Chondrocyte (in vitro differentiated cells): Measurements from ENCODE around the gene PTPRG. TPM values are rescaled to one million over a fixed set of nuclear protein-coding genes. Genes with fewer than 3 reads are reported as not detected.
A peak's percentile ranks its signal among the peaks of the same experiment; 100 is the strongest.

Experiments used
- DNase-seq: peaks from one replicate; pipeline ENCODE4 v3.0.0; 2021; ENCODE audit warnings: mixed read lengths, low spot score
- H3K27ac Mint-ChIP-seq: one replicate; pipeline ENCODE4 v1.8.0; 2021; ENCODE audit warnings: mild to moderate bottlenecking, moderate library complexity, mixed read lengths; ENCODE audit not compliant: unreplicated experiment
- H3K27me3 Mint-ChIP-seq: 2 replicates; pipeline ENCODE4 v1.8.0; 2021; ENCODE audit warnings: low read depth, mixed read lengths
- H3K36me3 Mint-ChIP-seq: 2 replicates; pipeline ENCODE4 v1.8.0; 2021; ENCODE audit warnings: low read depth, mixed read lengths
- H3K4me1 Mint-ChIP-seq: 2 replicates; pipeline ENCODE4 v1.8.0; 2021; ENCODE audit warnings: low read depth, mild to moderate bottlenecking, mixed read lengths
- H3K4me3 Mint-ChIP-seq: one replicate; pipeline ENCODE4 v1.8.0; 2021; ENCODE audit warnings: mild to moderate bottlenecking, moderate library complexity, mixed read lengths; ENCODE audit not compliant: unreplicated experiment
- H3K9me3 Mint-ChIP-seq: 2 replicates; pipeline ENCODE4 v1.8.0; 2021; ENCODE audit warnings: low read depth, mixed read lengths
- CTCF ChIP-seq: fragments of 200-600 bp; sonication (generic); IDR thresholded peaks from 2 replicates; pipeline ENCODE4 v1.5.0; 2021; ENCODE audit warnings: antibody characterized with exemption, mild to moderate bottlenecking, moderate library complexity
- total RNA-seq: library from RNA; stranded (reverse); gene quantifications from 3 replicates; pipeline ENCODE4 v1.2.1, GENCODE V29; 2021

PTPRG gene
- total RNA-seq, 1 donor from 2014 or later = 45.5 TPM

GRCh38 chr3:62101488-62101887, 540.1 kb downstream of the PTPRG start:
- no peak overlapping the region for H3K27ac Mint-ChIP-seq
- H3K36me3 Mint-ChIP-seq = no peaks in the 10 kb centered on the region
- no peaks in the 10 kb centered on the region for H3K27me3 Mint-ChIP-seq
- DNase-seq = no peak
- no peak overlapping the region for H3K4me3 Mint-ChIP-seq
- no peaks in the 10 kb centered on the region for H3K9me3 Mint-ChIP-seq
- no peak for TF ChIP-seq CTCF
- no peaks in the 10 kb centered on the region for H3K4me1 Mint-ChIP-seq

GRCh38 chr3:62103531-62103930, 542.2 kb downstream of the PTPRG start:
- H3K27ac Mint-ChIP-seq = no peak overlapping the region
- no peak for TF ChIP-seq CTCF

GRCh38 chr3:62109534-62109933, 548.2 kb downstream of the PTPRG start:
- H3K27ac Mint-ChIP-seq = peak overlapping the region; percentile 17
- TF ChIP-seq CTCF = peak; percentile 36
- no peak for DNase-seq
- H3K9me3 Mint-ChIP-seq = peaks cover 13% of the 10 kb centered on the region
- peaks cover 13% of the 10 kb centered on the region for H3K4me1 Mint-ChIP-seq
- no peak overlapping the region for H3K4me3 Mint-ChIP-seq
- peaks cover 4% of the 10 kb centered on the region for H3K36me3 Mint-ChIP-seq
- H3K27me3 Mint-ChIP-seq = no peaks in the 10 kb centered on the region

More at GRCh38 chr3:62103531-62103930, 542.2 kb downstream of the PTPRG start:
- Mint-ChIP-seq H3K27me3 (no peaks in the 10 kb centered on the region), H3K4me3 (no peak overlapping the region), H3K9me3 (peaks cover 2% of the 10 kb centered on the region), H3K36me3 (no peaks in the 10 kb centered on the region), H3K4me1 (no peaks in the 10 kb centered on the region)
- DNase-seq = no peak

GRCh38 chr3:62110443-62111225, 549.3 kb downstream of the PTPRG start:
- DNase-seq = no peak
- Mint-ChIP-seq H3K9me3 (peaks cover 13% of the 10 kb centered on the region), H3K27ac (no peak overlapping the region), H3K4me1 (peaks cover 13% of the 10 kb centered on the region), H3K4me3 (no peak overlapping the region), H3K27me3 (no peaks in the 10 kb centered on the region), H3K36me3 (peaks cover 4% of the 10 kb centered on the region)
- TF ChIP-seq CTCF = no peak

GRCh38 chr3:62113092-62113491, 551.7 kb downstream of the PTPRG start:
- no peak for TF ChIP-seq CTCF
- no peak overlapping the region for H3K4me3 Mint-ChIP-seq
- no peak overlapping the region for H3K27ac Mint-ChIP-seq
- H3K4me1 Mint-ChIP-seq = peaks cover 13% of the 10 kb centered on the region
- no peaks in the 10 kb centered on the region for H3K27me3 Mint-ChIP-seq
- peaks cover 13% of the 10 kb centered on the region for H3K9me3 Mint-ChIP-seq
- peaks cover 4% of the 10 kb centered on the region for H3K36me3 Mint-ChIP-seq
- no peak for DNase-seq
